NCI-H524 (cell line): Measurements from ENCODE around the gene SYCP2L.
A peak's percentile ranks its signal among the peaks of the same experiment; 100 is the strongest.
"Not testable (repeated sequence)": the region's sequence is repeated elsewhere in the genome, so short reads cannot be mapped to it uniquely, and the experiment has no call there.

ENCODE experiments used
- DNase-seq, 2 experiments: peaks; one replicate each; lab custom pipeline; 2025; lab: John Stamatoyannopoulos, UW

The SYCP2L gene

GRCh38 chr6:10957414-10957886 is 70.6 kb downstream of the SYCP2L start:
- no peak for DNase-seq

GRCh38 chr6:10960171-10960570 is 73.3 kb downstream of the SYCP2L start:
- DNase-seq: no peak

GRCh38 chr6:10961837-10962236 is 75.0 kb downstream of the SYCP2L start:
- DNase-seq: no peak

- no peak for DNase-seq
Measured at GRCh38 chr6:10962673-10963072, 75.8 kb downstream of the SYCP2L start.

DNA sequence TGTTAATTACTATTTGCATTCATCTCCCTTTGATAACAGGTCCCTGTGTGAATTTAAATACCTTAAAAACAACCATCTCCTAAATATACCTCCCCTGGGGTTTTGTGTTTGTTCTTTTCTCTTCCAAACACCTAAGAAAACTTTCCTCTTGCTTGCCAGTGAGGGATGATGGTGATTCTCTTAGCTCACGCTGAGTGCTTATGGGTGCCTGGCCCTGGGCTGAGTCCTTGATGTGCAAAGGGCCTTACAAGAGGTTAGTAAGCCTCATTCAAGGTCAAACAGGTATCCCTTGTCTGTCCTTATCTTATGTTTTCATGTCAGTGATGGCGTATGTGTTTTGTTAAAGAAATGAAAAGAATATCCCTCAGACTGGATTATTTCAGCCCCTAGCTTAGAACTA is 76.3 kb downstream of the SYCP2L start:
- no peak for DNase-seq

GRCh38 chr6:10964684-10965083 is 77.8 kb downstream of the SYCP2L start:
- no peak for DNase-seq

GRCh38 chr6:10968776-10969175 is 81.9 kb downstream of the SYCP2L start:
- DNase-seq: no peak

DNA sequence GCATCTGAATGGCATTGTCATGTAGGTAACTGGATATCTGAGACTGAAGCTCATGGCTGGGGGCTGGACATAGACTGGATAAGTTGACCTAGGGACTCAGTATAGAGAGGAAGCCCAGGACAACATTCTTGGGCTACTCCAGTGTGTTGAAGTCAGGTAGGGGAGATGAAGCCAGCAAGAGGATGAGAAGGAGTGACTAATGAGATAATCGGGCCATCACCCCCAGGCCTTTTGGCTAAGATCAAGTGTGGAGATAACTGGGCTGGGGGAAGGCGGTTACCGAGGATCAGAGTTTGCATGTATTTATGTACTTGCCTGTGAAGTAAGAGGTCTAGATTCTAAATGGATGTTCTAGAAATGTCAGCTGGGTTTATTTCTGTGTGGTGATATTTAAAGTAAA is 83.9 kb downstream of the SYCP2L start:
- no peak for DNase-seq

DNA sequence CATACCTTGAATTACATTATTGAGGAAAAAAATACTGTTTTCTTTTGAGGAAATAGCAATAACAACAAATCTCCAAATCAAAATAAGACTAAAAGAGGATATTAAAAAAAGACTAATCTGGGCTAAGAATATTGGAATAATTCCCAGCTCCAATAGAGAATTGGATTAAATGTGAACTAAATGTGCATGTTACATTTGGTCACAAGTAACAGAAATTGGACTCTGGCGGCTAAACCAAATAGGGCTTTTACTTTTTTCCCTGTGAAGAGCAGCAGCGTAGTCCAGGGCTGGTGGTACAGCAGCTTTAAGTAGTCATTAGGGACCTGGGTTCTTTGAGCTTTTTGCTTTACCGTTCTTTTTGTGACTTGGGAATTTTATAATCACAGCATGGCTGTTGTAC is 85.3 kb downstream of the SYCP2L start:
- no peak for DNase-seq

- no peak for DNase-seq
Measured at GRCh38 chr6:10976571-10976970, 89.7 kb downstream of the SYCP2L start.

GRCh38 chr6:10977231-10977968 is 90.5 kb downstream of the SYCP2L start:
- no peak for DNase-seq

DNA sequence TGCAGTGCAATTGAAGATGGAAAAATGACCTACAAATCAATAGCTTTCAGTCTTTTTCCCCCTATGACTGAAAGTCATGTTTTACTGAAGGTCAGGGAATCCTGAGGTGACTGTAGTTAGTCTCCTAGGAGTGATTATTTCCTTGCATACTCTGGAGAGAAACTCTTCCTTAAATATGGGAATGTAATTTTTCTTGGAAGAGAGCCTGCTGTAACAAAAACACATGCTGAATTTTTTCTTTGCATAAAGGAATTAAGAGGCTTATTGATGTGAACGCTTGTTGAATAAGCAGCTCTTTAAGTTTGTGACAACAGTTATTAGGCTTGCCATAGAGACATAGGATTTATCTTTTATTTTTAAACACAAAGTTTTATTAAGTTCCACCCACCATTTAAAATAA is 92.8 kb downstream of the SYCP2L start:
- DNase-seq: no peak

DNA sequence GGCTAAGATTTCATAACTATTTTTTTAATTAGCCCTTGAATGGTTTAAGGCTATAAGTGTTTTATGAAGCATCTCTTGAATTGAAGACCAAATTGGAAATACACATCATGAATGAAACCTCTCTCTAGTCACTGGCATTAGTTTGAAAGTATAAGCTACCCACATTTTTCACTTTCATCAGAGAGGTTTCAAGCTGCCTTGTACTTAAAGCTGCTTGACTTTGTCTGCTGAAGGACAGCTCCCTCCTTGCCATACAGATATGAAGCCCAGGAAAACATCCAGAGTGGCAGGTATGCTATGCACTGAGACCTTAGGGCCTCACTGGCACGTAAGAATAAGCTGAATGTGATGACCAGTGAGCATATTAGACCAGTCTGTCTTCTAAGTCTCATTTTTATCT is 94.6 kb downstream of the SYCP2L start:
- DNase-seq: no peak

GRCh38 chr6:10984959-10985358 is 98.1 kb downstream of the SYCP2L start:
- DNase-seq: not testable (repeated sequence)

DNA sequence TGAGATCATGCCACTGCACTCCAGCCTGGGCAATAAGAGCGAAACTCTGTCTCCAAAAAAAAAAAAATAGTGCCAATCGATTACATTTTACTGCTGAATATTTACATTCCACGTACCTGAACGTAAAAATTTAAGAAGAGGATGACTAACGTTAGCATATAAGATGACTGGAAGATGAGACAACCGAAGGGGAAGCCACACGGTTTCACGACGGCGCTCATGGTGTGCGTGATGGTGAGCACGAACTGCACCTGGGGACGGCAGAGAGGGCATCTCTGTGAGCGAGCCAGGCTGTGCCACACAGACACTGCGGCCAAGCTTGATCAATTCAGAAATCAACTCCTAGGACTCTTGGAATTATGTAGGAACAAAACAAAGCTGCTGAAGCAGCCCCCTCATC is 102.7 kb downstream of the SYCP2L start:
- no peak for DNase-seq

- DNase-seq: peak; percentile 4 to 48
Measured at GRCh38 chr6:10991115-10991514, 104.3 kb downstream of the SYCP2L start.

- no peak for DNase-seq
Measured at GRCh38 chr6:10993896-10994295, 107.0 kb downstream of the SYCP2L start.

GRCh38 chr6:10995114-10995707 is 108.4 kb downstream of the SYCP2L start:
- DNase-seq: no peak

DNA sequence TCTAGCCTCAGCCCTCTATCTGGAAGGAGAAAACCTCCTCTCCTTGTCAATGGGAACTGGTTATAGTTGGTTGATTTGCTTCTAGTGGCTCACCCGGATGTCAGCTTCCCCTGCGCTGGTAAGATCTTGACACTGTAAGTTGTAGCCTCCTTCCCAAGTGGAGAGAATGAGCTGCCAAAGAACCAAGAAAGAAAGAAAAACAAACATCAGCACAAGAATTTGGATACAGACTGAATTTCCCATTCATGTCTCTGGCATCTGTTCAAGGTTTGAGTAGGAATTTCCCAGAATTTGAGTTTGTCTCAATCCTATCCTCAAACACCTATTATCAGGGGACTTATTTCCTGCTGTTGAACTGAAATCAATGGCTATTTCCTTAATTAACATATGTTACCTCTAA is 113.1 kb downstream of the SYCP2L start:
- no peak for DNase-seq

- no peak for DNase-seq
Measured at GRCh38 chr6:11002176-11002575, 115.3 kb downstream of the SYCP2L start.

GRCh38 chr6:11003297-11003696 is 116.4 kb downstream of the SYCP2L start:
- not testable (repeated sequence) for DNase-seq

GRCh38 chr6:11006061-11006460 is 119.2 kb downstream of the SYCP2L start:
- DNase-seq: no peak

DNA sequence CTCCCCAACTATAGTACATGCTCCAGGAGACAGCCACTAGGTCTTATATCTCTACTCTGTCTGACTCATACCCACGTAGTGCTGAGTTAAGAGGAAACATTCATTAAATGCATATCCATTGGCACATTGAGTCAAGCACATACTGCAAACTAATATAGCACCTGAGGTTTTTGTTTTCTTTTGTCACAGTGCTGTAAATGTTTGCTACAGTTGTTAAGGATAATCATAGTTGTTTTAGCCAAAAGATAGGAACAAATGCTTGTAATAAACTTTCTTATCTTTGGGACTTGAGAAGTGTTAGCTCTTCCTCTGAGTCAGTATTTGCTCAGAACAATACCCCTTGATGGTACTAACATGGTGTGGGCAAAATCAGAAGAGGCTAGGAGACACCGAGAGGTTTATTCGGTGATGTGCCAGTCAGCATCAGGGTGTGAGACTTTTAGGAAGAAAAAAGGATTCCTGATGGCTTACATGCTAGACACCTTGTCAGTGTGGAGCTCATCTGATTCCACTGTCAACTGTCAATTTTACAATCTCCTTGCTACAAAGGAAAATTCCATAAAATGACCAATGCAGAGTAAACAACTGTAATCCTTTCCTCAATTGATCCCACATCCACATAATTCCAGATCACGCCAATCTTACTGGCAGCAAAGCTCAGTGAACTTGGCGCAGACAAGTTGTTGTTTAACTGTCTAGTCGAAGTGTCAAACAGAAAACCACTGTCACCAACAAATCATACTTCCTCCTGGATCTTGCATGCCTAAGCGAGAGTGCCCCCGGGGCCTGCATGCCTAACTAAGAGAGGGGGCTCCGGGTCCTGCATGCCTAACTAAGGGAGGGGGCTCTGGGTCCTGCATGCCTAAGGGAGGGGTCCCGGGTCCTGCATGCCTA is 121.1 kb downstream of the SYCP2L start:
- no peak for DNase-seq
